HG03095 (cell line): ENCODE measurements around the gene SYK.
"Not testable (repeated sequence)": the region's sequence is repeated elsewhere in the genome, so short reads cannot be mapped to it uniquely, and the experiment has no call there.

Source experiments
- ATAC-seq: cut with Tn5 transposase; IDR thresholded peaks from one replicate; pipeline ENCODE4 v1.9.1; 2021; ENCODE audit warnings: moderate library complexity; ENCODE audit not compliant: unreplicated experiment

Gene SYK

DNA sequence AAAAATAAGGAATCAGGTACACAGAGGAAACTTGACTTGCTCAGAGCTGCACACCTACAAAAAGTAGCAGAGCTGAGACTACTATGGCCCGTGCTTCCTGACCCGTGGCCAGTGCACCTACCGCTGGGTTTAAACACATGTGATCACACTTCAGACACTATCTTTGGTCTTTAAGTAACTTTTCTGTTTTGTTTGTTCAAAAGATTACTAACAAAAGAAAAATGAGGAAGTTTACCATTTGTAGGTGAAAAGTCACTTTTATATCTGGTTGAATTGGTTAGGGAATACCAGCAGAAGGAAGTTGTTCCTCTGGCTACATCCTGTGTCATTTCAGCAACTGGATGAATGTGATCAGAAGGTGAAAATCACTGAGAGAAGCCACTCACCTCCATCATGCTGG, 6.5 kb upstream of the SYK start:
- no peak for ATAC-seq

DNA sequence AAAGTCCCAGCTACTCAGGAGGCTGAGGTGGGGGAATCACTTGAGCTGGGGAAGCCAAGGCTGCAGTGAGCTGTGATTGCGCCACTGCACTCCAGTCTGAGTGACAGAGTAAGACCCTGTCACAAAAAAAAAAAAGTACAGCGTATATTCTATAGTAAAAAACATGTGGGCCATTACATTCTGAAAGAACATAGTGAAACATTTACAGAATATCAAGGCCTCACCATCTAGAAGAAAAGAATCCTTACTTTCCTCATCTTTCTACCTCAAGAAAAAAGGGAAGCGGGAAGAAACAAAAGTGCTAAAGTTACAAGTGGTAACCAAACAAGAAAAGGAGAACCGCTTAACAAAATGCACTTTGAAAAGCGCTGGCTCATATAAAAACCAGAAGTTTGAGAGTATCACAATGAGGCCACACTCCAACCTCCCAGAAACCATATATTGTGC, 5.7 kb upstream of the SYK start:
- no peak for ATAC-seq

DNA sequence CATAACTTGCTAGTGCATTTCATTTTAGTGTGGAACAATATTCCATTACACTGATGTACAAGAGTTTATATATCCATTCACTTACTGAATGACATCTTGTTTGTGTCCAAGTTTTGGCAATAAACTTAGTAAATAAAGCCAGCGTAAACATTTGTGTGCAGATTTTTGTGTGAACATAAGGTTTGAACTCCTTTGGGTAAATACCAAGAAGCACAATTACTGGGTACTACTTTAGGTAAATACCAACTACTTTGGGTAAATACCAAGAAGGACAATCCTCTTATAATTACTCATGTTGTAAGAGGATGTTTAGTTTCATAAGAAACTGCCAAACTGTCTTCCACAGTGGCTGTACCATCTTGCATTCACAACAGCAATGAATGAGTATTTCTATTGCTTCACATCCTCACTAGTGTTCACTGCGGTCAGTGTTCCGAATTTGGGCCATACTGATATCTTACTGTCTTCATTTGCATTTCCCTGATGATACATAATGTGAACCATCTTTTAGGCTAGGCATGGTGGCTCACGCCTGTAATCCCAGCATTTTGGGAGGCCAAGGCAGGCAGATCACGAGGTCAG, 2.3 kb upstream of the SYK start:
- ATAC-seq = no peak

DNA sequence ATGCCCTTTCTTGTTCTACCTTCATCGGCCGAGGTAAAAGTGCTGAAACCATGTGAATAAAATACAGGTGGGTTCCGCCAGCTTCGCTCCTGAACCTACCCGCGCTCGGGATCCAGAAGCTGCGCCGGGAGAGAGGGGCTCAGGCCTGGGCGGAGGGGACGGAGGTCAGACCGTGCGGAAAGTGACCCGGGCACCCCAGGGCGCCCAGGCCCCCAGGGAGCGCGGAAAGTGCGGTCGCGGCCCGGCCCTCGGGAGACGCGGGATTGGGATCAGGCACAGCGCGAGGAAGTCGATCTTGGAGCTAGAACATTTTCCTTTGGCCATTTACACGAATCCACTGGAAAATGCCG, 329 bp downstream of the SYK start:
- ATAC-seq = no peak

DNA sequence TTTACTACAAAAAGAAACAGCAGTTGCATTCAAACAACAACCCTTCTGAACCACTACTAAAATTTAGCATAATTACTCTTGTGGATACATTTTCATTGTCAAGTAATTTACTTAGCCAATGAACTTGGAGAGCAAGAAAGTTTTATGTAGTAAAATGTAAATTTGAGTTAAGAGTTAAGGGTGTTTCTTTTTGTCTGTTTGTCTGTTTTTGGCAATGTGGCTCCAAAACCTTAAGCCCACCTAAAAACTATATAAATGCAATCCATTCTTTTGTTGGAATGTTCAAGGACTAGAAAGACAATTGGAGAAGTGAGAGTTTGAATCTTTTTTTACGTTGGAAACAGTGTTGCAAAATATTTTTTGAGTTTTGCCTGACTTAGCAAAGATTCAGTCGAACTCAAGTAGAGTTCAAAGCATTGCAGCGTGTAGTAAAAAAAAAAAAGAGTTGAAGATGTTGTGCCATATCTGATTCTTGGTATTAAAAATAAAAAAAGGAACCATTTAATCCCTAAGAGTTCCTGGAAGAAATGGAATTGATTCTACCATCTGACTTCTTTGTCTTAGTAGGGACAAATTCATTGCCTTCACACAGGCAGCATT, 867 bp downstream of the SYK start:
- no peak for ATAC-seq

DNA sequence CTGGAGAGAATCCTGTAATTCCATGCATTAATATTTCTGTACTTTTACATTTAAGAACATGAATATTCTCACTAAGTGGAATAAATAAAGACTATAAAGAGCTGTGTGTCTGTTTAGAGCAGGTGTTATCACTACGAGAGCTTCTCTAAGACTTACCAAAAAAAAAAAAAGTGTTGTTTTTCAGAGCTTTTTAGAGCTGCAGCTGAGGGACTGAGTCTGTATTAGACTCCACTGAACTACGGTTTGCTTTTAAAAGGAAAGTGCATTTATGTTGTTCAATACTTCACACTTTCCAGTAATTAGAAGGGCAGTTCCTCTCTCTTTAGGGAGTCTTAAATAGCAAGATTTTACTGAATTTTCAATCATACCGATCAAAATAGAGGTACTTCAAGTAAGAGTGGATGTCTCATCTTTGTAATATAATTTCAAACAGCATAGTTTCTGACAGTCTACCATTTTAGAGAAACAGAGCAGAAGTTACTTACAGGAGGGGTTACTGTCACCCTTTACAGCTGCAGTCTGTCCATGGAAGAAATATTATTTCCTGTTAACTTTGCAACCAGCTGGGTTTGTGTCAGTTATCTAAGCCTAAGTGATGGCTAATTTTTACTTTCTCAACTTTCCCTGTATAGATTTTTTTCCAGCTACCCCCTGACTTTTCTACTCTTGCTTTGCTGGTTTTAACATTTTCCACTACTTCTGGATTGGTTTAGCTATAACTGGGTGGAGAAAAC, 2.4 kb downstream of the SYK start:
- no peak for ATAC-seq

DNA sequence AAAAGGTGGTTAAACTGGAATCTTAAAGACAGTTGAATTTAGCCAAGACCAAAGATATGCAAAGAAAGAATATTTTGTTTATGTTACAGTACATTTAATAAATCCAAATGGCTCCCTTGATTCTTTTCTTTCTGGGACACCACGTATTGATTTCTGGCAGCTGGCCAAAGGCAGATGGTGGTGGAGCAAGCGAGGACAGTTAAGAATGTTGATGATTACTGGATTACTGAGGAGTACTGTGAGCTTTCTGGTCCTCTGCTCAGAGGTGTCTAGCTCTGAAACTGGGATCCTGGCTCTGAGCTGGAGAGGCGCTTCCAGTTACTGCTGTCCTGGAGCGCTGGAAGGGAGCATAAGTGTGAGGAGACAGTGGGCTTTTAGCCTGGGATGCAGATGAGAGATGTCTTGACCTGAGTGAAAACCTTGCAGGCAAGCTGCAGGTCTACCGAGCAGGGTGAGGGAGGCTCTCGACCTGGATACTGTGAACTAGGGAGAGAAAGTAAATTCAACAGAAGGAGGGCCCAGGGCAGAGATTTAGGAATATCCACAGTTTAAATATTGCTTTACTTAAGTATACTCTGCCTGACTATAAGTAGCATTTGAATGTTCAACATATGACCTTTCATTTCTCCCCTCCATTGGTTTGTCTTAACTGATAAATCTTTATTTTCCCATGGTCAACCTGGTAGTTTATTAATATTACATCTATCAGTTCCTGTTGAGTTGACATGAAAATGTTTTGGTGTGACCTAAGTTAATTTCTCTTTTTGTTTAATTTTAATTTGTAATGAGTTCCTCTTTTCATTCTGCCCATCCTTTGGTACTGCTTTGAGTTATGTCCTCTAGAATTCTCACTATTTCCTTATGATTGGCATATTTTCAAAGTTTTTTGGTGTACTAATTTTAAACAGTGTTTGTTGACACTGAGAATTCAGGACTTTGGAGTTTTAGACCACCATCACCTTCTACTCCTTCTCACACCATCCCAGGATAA, 3.7 kb downstream of the SYK start:
- ATAC-seq = no peak

DNA sequence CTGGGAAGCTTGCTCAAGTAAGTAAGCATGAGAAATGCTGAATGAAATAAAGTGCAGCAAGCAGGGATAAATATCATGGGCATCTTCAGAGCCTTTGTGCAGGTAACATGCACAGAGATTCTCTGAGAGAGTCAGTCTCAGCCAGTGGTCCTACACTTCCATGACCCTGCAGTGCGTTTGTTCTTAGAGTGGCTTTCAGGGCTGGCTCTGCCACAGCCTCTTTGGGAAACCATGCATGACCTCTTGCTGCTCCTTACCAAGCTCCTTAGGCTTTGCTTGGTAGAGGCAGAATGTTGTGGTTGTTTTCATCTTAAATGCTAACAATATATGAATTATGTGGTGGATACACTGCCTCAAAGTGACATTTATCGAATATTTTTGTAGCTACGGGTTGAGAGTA, 5.4 kb downstream of the SYK start:
- no peak for ATAC-seq

DNA sequence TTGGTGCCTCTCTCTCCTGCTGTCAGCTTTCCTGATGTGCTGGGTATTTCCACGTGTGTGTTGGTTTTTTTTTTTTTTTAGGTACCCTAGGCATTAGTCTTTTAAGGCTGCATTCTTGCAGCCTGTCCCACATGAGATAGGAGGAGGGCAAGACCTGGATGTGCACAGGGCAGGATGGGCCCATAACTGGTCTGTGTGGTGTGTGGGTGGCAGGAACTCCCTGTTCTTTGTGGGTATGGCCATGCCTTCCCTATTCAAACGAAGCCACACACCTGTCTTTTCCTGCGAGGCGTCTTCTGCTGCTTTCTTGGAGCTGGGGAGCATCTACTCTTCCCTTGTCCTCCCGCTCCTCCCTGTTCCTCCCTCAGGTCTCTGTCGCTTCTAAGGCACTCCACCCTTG, 6.8 kb downstream of the SYK start:
- ATAC-seq = no peak

DNA sequence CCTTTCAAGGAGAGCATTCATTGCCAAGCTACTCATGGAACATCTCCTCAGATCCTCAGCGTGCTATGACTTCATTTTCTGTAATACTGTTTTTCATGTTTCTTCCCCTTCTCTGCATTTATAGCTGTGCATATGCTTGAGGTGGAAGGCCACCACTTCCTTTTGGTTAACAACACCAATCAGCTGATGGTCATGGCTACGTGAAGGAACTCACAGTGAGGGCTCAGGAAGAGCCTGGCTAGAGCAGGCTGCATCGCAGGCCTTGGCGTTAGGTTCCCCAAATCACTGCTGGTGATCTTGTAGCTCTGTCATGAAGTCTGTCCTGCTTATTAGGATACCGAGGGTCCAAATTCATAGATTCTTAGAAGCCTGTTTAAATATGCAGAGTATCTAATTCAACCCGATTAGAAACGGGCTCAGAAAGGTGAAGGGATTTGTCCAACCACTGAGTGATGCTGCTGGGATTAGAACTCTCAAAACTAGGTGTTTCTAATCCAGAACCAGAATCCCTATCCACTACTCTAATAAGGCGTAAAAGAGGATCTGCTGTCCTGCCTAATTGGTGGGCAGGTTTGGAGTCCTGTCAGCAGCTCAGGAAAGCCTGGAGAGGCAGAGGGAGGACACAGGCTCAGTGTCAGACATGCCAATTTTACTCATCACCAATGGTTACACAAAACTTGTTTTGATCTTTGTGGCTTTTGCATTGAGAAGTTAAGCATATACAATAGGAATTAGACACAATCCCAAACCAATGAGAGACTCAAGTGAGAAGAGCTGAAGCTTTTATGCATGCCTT, 7.5 kb downstream of the SYK start:
- no peak for ATAC-seq

DNA sequence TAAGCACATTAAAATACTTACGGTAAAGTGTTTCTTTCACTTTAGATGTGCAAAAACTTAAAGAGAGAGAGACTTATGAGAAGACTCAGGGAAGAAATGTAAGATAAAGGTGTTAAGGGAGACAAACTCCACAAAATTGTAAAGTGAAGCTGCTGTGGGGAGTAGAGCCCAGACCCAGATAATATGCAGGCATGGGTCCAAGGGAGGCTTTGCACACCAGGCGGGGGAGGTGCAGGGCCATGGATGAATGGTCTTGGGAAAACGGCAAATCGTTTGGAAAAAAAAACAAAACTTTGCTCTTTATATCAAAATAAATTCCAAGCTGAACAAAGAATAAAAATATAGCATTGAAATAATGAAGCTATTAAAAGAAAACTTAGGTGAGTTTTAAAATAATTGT, 9.1 kb downstream of the SYK start:
- ATAC-seq = no peak

DNA sequence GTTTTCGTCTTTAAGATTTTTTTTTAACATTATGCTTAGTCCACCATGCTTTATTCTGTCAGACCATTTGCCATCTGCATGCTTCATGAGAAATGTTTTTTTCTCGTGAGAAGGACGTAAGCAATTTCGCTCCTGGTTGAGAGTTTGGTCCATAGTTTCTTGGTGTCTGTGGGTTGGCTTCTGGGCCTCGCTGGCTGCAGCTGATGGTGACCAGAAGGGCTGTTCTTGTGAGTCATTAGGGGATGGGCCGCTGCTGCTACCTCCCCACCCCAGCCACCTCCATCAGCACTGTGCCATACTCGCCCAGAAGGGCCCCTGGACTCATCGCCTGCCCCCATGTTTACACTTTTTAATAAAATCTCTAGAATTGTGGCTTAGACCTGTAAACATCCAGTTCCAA, 11.4 kb downstream of the SYK start:
- ATAC-seq = no peak

DNA sequence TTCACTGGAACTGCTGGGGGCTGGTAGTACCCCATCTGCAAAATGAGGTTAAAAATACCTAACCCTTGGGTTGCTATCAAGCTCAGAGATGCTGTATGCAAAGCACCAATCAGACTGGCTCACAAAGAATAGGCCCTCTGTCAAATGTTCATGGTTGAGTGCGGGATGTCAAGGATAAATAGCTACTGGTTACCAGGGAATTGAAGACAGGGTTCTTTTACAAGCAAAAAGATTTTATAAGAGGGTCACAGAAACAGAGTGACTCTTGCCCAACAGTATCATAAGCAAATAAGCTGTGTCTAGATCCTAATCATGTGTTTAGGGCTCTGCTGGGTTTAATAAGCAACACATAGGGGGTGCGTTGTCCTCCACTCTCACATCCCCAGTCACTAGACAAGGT, 11.9 kb downstream of the SYK start:
- no peak for ATAC-seq

DNA sequence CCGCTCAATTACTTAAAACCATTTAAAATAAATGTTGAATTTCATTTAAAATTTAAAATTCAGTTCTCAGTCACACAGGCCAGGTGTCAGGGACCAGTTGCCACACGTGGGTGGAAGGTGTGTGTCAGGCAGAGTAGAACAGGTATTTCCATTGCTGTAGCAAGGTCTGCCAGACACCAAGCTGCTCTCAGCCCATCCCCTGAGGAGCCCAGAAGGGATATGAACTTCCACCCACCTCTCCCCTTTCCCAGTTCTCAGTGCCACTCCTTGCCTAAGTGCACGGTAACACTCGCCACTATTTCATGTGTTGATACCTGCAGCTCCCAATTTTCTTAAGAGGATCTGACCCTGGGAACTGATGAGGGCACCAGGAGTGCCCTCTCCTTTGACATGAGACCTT, 12.7 kb downstream of the SYK start:
- no peak for ATAC-seq

DNA sequence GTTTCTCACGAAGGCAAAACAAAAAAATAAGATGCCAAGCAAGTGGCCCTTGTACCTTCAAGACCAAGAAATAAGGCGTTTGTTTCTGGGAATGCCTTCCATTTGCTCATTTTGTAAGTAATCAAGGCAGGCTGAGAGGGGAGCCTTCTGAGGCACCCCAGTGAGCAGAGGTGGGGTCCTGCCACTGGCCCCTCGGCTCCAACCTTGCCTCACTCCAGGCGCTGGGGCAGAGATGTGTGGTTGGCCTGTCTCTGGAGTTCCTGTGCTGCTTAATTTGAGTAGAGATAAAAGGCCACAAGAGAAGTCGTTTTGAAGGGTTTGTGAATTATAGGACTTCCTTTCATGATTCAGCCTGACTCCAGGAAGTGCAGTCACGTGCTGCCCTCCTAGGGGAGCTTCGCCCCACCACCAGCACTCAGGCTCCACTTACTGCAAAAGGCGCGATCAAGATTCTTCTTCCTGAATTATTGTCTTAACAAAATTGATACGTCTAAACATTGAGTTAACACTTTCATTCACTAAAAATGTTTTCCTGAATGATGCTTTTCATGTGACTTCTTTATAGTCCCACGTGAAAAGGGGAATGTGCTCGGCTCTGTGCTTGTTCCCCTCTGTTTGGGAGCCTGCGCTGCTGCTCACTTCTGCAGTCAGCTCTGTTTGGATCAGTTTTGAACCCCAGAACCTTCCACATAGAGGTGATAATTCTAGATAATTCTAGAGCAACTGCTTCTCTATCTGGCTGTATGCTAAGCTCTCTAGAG, 13.7 kb downstream of the SYK start:
- no peak for ATAC-seq

DNA sequence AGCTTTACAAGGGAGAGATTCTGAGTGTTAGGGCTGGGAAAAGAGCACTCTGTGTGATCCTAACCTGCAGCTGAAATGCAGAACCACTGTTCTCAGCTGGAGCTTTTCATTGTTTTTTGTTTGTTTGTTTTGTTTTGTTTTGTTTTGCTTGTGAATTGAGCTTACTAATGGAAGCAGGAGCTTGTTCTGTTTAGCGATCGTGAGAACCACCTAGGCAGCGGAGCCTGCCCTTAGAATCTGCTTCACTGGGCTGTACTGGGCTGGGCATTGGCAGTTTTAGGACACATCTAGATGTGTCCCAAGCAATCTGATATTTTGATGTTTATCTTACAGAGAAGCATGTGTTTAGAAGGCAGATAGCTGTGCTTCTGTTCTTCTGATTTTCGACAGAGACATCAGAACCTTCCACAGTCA, 14.3 kb downstream of the SYK start:
- ATAC-seq = no peak

DNA sequence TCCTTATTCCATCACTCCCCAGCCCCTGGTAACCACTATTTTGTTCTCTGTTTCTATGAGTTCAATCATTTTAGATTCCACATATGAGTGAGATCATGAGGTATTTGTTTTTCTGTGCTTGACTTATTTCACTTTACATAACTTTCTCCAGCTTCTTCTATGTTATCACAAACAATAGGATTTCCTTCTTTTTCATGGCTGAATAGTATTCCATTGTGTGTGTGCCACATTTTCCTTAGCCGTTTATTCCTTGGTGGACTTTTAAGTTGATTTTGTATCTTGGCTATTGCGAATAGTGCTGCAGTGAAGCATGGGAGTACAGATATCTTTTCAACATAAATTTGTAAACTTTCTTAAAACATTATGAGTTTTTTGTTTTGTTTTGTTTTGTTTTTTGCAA, 15.1 kb downstream of the SYK start:
- ATAC-seq = no peak

DNA sequence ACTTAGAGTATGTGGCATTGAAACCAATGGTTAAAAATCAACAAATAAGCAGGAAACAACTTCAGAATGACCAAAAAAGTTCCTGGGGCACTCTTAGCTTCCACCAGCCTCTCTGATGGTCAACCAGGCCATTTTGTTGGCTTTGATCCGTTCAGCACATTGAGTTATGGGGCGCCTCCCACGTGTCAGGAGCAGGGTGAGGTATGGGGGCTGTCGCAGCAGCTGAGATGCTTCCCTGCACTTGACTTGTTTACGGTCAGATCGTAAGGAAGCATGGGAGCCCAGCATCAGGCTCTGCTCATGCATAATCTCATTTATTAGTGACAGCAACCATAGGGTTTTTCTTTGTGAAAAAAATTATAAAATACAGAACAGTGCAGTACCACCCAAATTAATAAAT, 16.7 kb downstream of the SYK start:
- no peak for ATAC-seq

DNA sequence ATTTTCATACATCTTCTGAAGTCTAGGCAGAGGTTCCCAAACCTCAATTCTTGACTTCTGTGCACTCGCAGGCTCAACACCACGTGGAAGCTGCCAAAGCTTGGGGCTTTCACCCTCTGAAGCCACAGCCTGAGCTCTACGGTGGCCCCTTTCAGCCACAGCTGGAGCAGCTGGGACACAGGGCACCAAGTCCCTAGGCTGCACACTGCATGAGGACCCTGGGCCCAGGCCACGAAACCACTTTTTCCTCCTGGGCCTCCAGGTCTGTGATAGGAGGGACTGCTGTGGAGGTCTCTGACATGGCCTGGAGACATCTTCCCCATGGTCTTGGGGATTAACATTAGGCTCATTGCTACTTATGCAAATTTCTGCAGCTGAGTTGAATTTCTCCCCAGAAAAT, 18.8 kb downstream of the SYK start:
- ATAC-seq = not testable (repeated sequence)

DNA sequence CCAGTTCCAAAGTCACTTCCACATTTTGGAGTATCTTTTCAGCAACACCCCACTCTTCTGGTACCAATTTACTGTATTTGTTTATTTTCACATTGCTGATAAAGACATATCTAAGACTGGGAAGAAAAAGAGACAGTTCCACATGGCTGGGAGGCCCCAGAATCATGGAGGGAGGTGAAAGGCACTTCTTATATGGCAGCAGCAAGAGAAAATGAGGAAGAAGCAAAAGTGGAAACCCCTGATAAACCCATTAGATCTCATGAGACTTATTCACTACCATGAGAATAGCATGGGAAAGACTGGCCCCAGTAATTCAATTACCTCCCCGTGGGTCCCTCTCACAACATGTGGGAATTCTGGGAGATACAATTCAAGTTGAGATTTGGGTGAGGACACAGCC, 19.6 kb downstream of the SYK start:
- ATAC-seq = not testable (repeated sequence)
